Epithelial cell of proximal tubule (primary cell): ENCODE measurements around the gene PDZK1. TPM values are rescaled to one million over a fixed set of nuclear protein-coding genes. Genes with fewer than 3 reads are reported as not detected.
A peak's percentile ranks its signal among the peaks of the same experiment; 100 is the strongest.
"Not testable (repeated sequence)": the region's sequence is repeated elsewhere in the genome, so short reads cannot be mapped to it uniquely, and the experiment has no call there.

ENCODE experiments used
- DNase-seq: peaks from one replicate; pipeline ENCODE4 v3.0.0-alpha.2; 2011; ENCODE audit warnings: low read depth
- H3K4me3 ChIP-seq: 2 replicates; pipeline ENCODE4 v1.5.1; 2011; ENCODE audit warnings: low read depth, mild to moderate bottlenecking, low read length
- CTCF ChIP-seq: conservative IDR thresholded peaks from 2 replicates; pipeline ENCODE4 v1.5.1; 2012; ENCODE audit warnings: low read depth, mild to moderate bottlenecking, low read length
- total RNA-seq: library from RNA; depleted of rRNA; stranded (reverse); fragments of >200 nt; gene quantifications from 2 replicates; pipeline ENCODE4 v1.2.3, GENCODE V29; 2015

PDZK1 gene
- total RNA-seq, 1 donor from 2014 or later: 5.0 TPM

GRCh38 chr1:145688328-145688727 is 18.8 kb downstream of the PDZK1 start:
- TF ChIP-seq CTCF: no peak
- H3K4me3 ChIP-seq: no peak overlapping the region
- no peak for DNase-seq

- not testable (repeated sequence) for DNase-seq, H3K4me3 ChIP-seq
These were observed 21.1 kb downstream of the PDZK1 start for GRCh38 chr1:145686078-145686477.

GRCh38 chr1:145684858-145685257 is 22.3 kb downstream of the PDZK1 start:
- H3K4me3 ChIP-seq, DNase-seq: not testable (repeated sequence)

- not testable (repeated sequence) for H3K4me3 ChIP-seq, DNase-seq
These were observed 34.0 kb downstream of the PDZK1 start for GRCh38 chr1:145673217-145673616.

GRCh38 chr1:145670995-145671745 is 36.0 kb downstream of the PDZK1 start:
- DNase-seq, H3K4me3 ChIP-seq: not testable (repeated sequence)

GRCh38 chr1:145665015-145665414 is 42.2 kb downstream of the PDZK1 start:
- DNase-seq, H3K4me3 ChIP-seq: not testable (repeated sequence)

GRCh38 chr1:145662502-145662901 is 44.7 kb downstream of the PDZK1 start:
- H3K4me3 ChIP-seq: not testable (repeated sequence)
- DNase-seq: peak; percentile 15

- not testable (repeated sequence) for DNase-seq, H3K4me3 ChIP-seq
These were observed 50.8 kb downstream of the PDZK1 start for GRCh38 chr1:145656245-145656943.

GRCh38 chr1:145643990-145644389 is 63.2 kb downstream of the PDZK1 start:
- not testable (repeated sequence) for DNase-seq, H3K4me3 ChIP-seq

GRCh38 chr1:145641886-145642285 is 65.3 kb downstream of the PDZK1 start:
- not testable (repeated sequence) for H3K4me3 ChIP-seq, DNase-seq

- DNase-seq: not testable (repeated sequence)
These were observed 70.9 kb downstream of the PDZK1 start for GRCh38 chr1:145636237-145636636.

GRCh38 chr1:145622177-145622576 is 85.0 kb downstream of the PDZK1 start:
- not testable (repeated sequence) for H3K4me3 ChIP-seq, DNase-seq

More at GRCh38 chr1:145636237-145636636, 70.9 kb downstream of the PDZK1 start:
- not testable (repeated sequence) for H3K4me3 ChIP-seq

Other genes with a start within 250 kb of the PDZK1 start
- 22.0 and 23.5 TPM in 2 replicates for gene GPR89A, start 99.4 kb downstream of the PDZK1 start, total RNA-seq
- not detected in 2 replicates for gene CD160, start 12.1 kb upstream of the PDZK1 start, total RNA-seq
- 10.4 and 10.6 TPM in 2 replicates for gene RNF115, start 116.7 kb upstream of the PDZK1 start, total RNA-seq
- 44.3 and 49.2 TPM in 2 replicates for gene POLR3C, start 116.8 kb upstream of the PDZK1 start, total RNA-seq
- 4.0 and 4.3 TPM in 2 replicates for gene NUDT17, start 138.3 kb upstream of the PDZK1 start, total RNA-seq
- 17.8 and 27.8 TPM in 2 replicates for gene PIAS3, start 151.7 kb upstream of the PDZK1 start, total RNA-seq
- 0.36 and 1.6 TPM in 2 replicates for gene ANKRD35, start 178.5 kb upstream of the PDZK1 start, total RNA-seq
- gene ITGA10, start 202.7 kb upstream of the PDZK1 start, total RNA-seq: 0.14 and 0.17 TPM in 2 replicates
- gene PEX11B, start 211.3 kb upstream of the PDZK1 start, total RNA-seq: 19.8 and 24.7 TPM in 2 replicates
- gene RBM8A, start 220.1 kb upstream of the PDZK1 start, total RNA-seq: 228 and 360 TPM in 2 replicates